ENCODE results near the gene TIAM2.
A peak's percentile ranks its signal among the peaks of the same experiment; 100 is the strongest.

TIAM2 gene

DNA sequence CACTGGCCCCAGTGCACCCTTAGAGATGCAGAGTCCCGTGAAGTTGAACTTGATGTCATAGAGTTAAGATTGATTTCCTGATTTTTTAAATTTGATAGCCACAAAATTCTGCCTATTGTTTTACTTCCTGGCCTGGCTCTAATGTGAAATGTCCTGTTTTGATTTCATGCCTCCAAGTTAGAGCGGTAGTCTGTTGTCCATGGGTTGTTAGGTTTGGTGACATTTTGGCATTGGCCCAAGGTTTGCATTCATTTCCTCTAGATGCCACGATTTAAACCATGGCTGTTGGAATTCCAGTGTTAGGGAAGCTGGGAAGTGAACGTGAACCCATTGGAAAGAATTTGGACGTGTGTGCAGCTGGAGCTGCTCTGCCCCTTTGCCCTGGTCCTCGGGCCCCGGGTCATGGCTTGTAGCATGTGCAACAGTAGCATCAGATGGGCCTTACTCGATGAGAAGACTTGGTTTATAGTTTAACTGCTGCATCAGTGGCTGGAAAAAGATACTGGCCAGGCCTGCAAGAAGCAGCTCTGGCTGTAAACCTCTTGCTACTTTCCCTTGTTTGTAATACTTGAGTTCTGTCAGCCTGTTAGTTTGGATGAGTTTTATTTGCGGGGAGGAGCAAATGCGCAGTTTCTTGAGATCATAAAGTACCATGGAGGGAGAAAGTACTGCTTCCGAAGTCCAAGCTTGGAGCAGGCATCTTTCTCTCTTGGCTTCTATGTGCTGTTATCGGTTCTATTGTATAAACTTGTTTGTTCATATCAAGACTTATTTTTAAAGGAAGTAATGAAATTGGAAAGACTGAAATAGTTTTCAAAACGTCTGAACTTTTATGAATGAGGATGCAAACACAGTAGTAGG is 147.3 kb downstream of the TIAM2 start:
- Mint-ChIP-seq H3K27me3 (no peaks in the 10 kb centered on the region), H3K4me3 (peak overlapping the region; percentile 73), H3K4me1 (peaks cover 27% of the 10 kb centered on the region), H3K27ac (ENCODE audit: low read depth) (peak overlapping the region; percentile 95), H3K36me3 (ENCODE audit: insufficient read depth) (peaks cover 3% of the 10 kb centered on the region), H3K9me3 (no peaks in the 10 kb centered on the region)
- ATAC-seq (replicated peaks; ENCODE audit: extremely low read depth, poor library complexity, severe bottlenecking), result no peak
- DNase-seq (ENCODE audit: low spot score in 2 of 2), result no peak

DNA sequence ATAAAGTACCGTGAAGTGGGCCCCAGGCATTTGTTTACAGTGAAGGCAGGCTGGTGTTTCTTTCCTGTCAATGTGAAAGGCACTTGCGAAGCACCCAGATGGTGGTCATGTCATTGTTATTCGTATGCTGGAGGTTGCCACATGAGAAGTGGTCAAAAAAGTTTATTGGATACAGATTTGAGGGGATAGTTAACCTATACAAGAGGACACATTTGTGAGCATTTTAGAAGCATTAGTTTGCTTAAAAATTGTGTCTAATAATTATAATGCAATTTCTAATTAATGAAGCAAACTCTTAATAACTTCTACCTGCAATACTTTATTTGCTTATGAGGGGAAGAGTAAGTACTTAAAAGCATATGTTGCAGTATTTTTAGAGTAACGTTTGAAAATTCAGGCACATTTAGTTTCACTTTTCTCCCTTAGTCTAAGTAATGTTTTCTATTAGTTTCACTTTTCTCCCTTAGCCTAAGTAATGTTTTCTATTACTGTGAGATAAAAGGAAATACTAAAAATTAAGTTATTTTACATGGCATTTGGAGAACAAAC is 148.0 kb downstream of the TIAM2 start:
- Mint-ChIP-seq H3K4me3 (peak overlapping the region; percentile 73), H3K27ac (ENCODE audit: low read depth) (peak overlapping the region; percentile 95), H3K4me1 (peaks cover 27% of the 10 kb centered on the region), H3K36me3 (ENCODE audit: insufficient read depth) (peaks cover 3% of the 10 kb centered on the region), H3K27me3 (no peaks in the 10 kb centered on the region), H3K9me3 (no peaks in the 10 kb centered on the region)
- ATAC-seq (replicated peaks; ENCODE audit: extremely low read depth, poor library complexity, severe bottlenecking) (peak; percentile 46), DNase-seq (ENCODE audit: low spot score in 2 of 2) (no peak)

GRCh38 chr6:155143578-155144106 is 148.5 kb downstream of the TIAM2 start:
- no peak for ATAC-seq (replicated peaks; ENCODE audit: extremely low read depth, poor library complexity, severe bottlenecking)
- peak overlapping the region; percentile 95 for H3K27ac Mint-ChIP-seq (ENCODE audit: low read depth)

DNA sequence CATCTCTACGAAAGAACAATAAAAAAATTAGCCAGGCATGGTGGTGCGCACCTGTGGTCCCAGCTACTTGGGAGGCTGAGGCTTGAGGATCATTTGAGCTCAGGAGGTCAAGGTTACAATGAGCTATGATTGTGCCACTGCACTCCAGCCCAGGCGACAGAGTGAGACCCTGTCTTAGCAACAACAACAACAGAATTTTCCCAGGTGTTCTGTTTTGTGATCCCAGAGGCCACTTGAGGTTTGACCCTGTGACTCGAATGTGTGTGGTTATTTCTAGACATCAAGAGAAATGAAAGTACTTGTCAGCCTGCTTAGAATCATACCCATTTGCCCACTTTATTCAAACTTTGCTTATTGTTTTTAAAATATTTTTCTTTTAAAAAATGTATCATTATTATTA is 151.1 kb downstream of the TIAM2 start:
- Mint-ChIP-seq H3K9me3 (no peaks in the 10 kb centered on the region), H3K27me3 (no peaks in the 10 kb centered on the region), H3K27ac (ENCODE audit: low read depth) (no peak overlapping the region), H3K4me1 (peaks cover 21% of the 10 kb centered on the region), H3K36me3 (ENCODE audit: insufficient read depth) (peaks cover 3% of the 10 kb centered on the region), H3K4me3 (no peak overlapping the region)
- DNase-seq (ENCODE audit: low spot score in 2 of 2) (no peak), ATAC-seq (replicated peaks; ENCODE audit: extremely low read depth, poor library complexity, severe bottlenecking) (no peak)

More at GRCh38 chr6:155143578-155144106, 148.5 kb downstream of the TIAM2 start:
- H3K36me3 Mint-ChIP-seq (ENCODE audit: insufficient read depth), result peaks cover 3% of the 10 kb centered on the region
- peaks cover 27% of the 10 kb centered on the region for H3K4me1 Mint-ChIP-seq
- no peak for DNase-seq (ENCODE audit: low spot score in 2 of 2)
- H3K27me3 Mint-ChIP-seq, result no peaks in the 10 kb centered on the region
- H3K4me3 Mint-ChIP-seq, result peak overlapping the region; percentile 73
- H3K9me3 Mint-ChIP-seq, result no peaks in the 10 kb centered on the region

DNA sequence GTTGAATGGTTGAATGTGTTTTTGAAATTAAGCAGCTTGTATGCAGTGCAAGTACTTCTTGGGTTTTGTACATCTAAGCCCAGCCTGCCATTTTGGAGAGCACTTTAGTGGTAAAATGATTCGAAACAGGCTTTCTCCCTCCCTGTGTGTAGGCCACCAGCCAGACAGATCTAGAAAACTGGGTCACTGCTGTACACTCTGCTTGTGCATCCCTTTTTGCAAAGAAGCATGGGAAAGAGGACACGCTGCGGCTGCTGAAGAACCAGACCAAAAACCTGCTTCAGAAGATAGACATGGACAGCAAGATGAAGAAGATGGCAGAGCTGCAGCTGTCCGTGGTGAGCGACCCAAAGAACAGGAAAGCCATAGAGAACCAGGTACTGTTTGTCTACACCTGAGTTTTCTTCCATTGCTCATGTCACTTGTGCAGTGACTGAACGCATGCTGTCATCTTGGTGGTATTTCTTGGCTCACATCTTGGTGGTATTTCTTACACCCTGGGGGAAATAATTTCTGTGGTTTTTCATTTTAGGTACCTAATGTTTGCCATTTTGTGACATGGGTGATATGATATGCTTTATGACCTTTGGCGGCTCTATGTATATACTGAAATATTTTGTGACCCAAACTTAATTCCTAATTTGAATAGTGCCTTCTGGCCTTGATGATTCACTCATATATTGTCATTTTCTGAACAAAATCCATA is 153.0 kb downstream of the TIAM2 start:
- H3K27me3 Mint-ChIP-seq, result no peaks in the 10 kb centered on the region
- H3K4me3 Mint-ChIP-seq, result no peak overlapping the region
- DNase-seq (ENCODE audit: low spot score in 2 of 2) (no peak), ATAC-seq (replicated peaks; ENCODE audit: extremely low read depth, poor library complexity, severe bottlenecking) (no peak)
- H3K9me3 Mint-ChIP-seq, result no peaks in the 10 kb centered on the region
- peaks cover 3% of the 10 kb centered on the region for H3K36me3 Mint-ChIP-seq (ENCODE audit: insufficient read depth)
- peaks cover 11% of the 10 kb centered on the region for H3K4me1 Mint-ChIP-seq
- no peak overlapping the region for H3K27ac Mint-ChIP-seq (ENCODE audit: low read depth)

GRCh38 chr6:155150967-155151671 is 156.0 kb downstream of the TIAM2 start:
- DNase-seq (ENCODE audit: low spot score in 2 of 2) (no peak), ATAC-seq (replicated peaks; ENCODE audit: extremely low read depth, poor library complexity, severe bottlenecking) (no peak)
- Mint-ChIP-seq H3K27me3 (no peaks in the 10 kb centered on the region), H3K4me1 (peaks cover 5% of the 10 kb centered on the region), H3K27ac (ENCODE audit: low read depth) (no peak overlapping the region), H3K9me3 (no peaks in the 10 kb centered on the region), H3K4me3 (no peak overlapping the region), H3K36me3 (ENCODE audit: insufficient read depth) (no peaks in the 10 kb centered on the region)

DNA sequence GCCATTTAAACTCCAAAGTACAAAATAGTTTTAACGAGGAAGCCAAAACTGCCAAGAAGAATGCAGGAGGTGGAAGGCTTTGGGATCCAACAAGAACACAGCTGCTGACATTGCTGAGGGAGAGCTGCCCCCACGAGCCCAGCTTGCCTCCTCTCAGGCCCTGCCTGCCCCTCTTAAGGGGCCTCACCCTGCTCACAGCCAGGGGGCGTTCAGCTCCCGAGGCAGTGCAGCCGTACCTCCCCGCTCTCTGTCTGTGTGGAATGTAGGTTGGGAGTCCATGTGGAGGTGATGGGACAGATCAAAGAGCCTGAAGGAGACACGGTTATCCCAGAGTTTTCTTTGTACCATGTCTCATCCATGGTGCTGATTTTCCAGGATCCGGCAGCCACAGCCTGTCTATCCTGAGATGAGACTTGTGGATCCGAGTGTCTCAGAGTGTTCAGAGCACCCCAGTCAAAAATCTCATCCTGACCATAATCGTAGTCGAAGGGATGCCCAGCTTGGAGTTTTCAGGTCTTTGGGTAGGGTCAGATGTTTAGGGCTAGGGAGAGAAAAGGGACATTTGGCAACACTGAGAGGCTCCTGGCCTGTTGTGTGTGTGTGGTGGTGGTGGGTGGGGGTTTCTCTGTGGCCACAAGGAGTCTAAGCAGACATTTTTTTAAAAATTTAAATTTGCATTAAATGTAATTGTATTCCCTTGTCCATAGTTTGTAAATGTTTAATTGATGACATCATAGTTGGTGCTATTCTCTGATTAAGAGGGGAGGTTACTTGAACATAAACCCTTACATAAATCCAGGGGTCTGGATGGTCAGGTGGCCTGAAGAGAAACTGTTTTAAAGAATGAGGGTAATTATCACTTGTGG is 157.3 kb downstream of the TIAM2 start:
- Mint-ChIP-seq H3K4me1 (peaks cover 6% of the 10 kb centered on the region), H3K9me3 (no peaks in the 10 kb centered on the region), H3K27ac (ENCODE audit: low read depth) (no peak overlapping the region), H3K27me3 (no peaks in the 10 kb centered on the region), H3K4me3 (no peak overlapping the region), H3K36me3 (ENCODE audit: insufficient read depth) (no peaks in the 10 kb centered on the region)
- DNase-seq (ENCODE audit: low spot score in 2 of 2) (no peak), ATAC-seq (replicated peaks; ENCODE audit: extremely low read depth, poor library complexity, severe bottlenecking) (no peak)

- no peak for DNase-seq (ENCODE audit: low spot score in 2 of 2)
- H3K36me3 Mint-ChIP-seq (ENCODE audit: insufficient read depth), result no peaks in the 10 kb centered on the region
- no peaks in the 10 kb centered on the region for H3K9me3 Mint-ChIP-seq
- H3K27me3 Mint-ChIP-seq, result no peaks in the 10 kb centered on the region
- H3K4me1 Mint-ChIP-seq, result peaks cover 6% of the 10 kb centered on the region
- ATAC-seq (replicated peaks; ENCODE audit: extremely low read depth, poor library complexity, severe bottlenecking), result no peak
- H3K4me3 Mint-ChIP-seq, result no peak overlapping the region
- H3K27ac Mint-ChIP-seq (ENCODE audit: low read depth), result no peak overlapping the region
Observed at GRCh38 chr6:155154158-155154830, 159.2 kb downstream of the TIAM2 start.

DNA sequence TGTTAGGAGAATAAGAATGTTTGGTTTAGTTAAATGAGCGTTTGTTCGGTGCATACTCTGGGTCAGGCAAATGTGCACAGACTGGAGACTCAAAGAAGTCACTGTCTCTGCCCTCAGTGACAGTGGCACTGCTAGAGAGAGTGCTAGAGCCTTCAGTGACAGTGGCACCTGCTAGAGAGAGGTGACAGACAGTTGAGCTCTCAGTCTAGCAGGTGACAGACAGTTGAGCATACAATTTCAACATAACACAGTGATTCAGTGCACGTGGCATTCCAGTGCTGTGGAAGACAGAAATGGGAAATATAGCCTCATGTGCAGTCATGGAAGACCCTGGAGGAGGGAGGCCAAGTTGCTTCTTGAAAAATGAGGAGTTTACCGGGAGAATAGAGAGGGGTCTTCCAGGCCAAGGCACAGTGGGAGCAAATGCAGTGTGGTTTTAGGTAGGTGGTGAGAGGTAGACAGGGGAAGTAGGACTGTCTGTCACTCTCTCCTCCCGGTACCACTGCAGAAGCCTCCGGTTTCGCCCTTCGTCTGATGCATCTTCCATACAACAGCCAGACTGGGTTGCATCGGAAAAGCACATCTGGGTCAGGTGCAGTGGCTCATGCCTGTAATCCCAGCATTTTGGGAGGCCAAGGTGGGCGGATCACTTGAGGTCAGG is 160.8 kb downstream of the TIAM2 start:
- Mint-ChIP-seq H3K4me1 (peaks cover 6% of the 10 kb centered on the region), H3K9me3 (no peaks in the 10 kb centered on the region), H3K27ac (ENCODE audit: low read depth) (no peak overlapping the region), H3K27me3 (no peaks in the 10 kb centered on the region), H3K4me3 (no peak overlapping the region), H3K36me3 (ENCODE audit: insufficient read depth) (no peaks in the 10 kb centered on the region)
- no peak for DNase-seq (ENCODE audit: low spot score in 2 of 2)
- peak; percentile 69 for ATAC-seq (replicated peaks; ENCODE audit: extremely low read depth, poor library complexity, severe bottlenecking)

GRCh38 chr6:155157101-155157500 is 162.0 kb downstream of the TIAM2 start:
- no peak overlapping the region for H3K27ac Mint-ChIP-seq (ENCODE audit: low read depth)
- H3K4me3 Mint-ChIP-seq, result no peak overlapping the region
- H3K4me1 Mint-ChIP-seq, result peaks cover 6% of the 10 kb centered on the region
- no peak for DNase-seq (ENCODE audit: low spot score in 2 of 2)
- ATAC-seq (replicated peaks; ENCODE audit: extremely low read depth, poor library complexity, severe bottlenecking), result no peak
- H3K36me3 Mint-ChIP-seq (ENCODE audit: insufficient read depth), result peaks cover 2% of the 10 kb centered on the region
- no peaks in the 10 kb centered on the region for H3K27me3 Mint-ChIP-seq
- H3K9me3 Mint-ChIP-seq, result no peaks in the 10 kb centered on the region
